HepG2 (cell line): ENCODE measurements around the gene BHLHE23. TPM values are rescaled to one million over a fixed set of nuclear protein-coding genes. Genes with fewer than 3 reads are reported as not detected.

Experiments
- ASH2L ChIP-seq: fragments of 300-600, 200-600 bp; sonication (generic); IDR thresholded peaks from 2 replicates; pipeline ENCODE4 v1.7.0; 2017; ENCODE audit warnings: low read depth, mild to moderate bottlenecking, moderate library complexity, mixed read lengths, low read length; ENCODE audit not compliant: insufficient read length
- ATAD3A ChIP-seq: sonication (generic); formaldehyde crosslinking; IDR thresholded peaks from 2 replicates; pipeline ENCODE4 v1.4.0; 2020; ENCODE audit warnings: missing genetic modification reagents
- CHCHD3 ChIP-seq: sonication (generic); formaldehyde crosslinking; IDR thresholded peaks from 2 replicates; pipeline ENCODE4 v1.8.0; 2022; ENCODE audit warnings: mild to moderate bottlenecking, missing genetic modification reagents, moderate library complexity
- KDM5B ChIP-seq: sonication (generic); formaldehyde crosslinking; IDR thresholded peaks from 2 replicates; pipeline ENCODE4 v1.4.0; 2020; ENCODE audit warnings: missing genetic modification reagents, mild to moderate bottlenecking, borderline replicate concordance
- ONECUT2 ChIP-seq: sonication (generic); formaldehyde crosslinking; IDR thresholded peaks from 2 replicates; pipeline ENCODE4 v1.4.0; 2020; ENCODE audit warnings: missing genetic modification reagents
- PITX1 ChIP-seq: sonication (generic); formaldehyde crosslinking; IDR thresholded peaks from 2 replicates; pipeline ENCODE4 v1.5.1; 2020; ENCODE audit warnings: mild to moderate bottlenecking, missing genetic modification reagents
- POLR2A ChIP-seq, 2 experiments: IDR thresholded peaks; 2 replicates each; pipeline ENCODE4 v1.6.1; 2011; ENCODE audit warnings: low read depth in 2 of 2, low read length in 2 of 2, mild to moderate bottlenecking in 1 of 2, moderate library complexity in 1 of 2; ENCODE audit not compliant: insufficient read depth in 1 of 2
- SALL1 ChIP-seq: sonication (generic); formaldehyde crosslinking; IDR thresholded peaks from 2 replicates; pipeline ENCODE4 v1.8.0; 2022; ENCODE audit warnings: mild to moderate bottlenecking, missing genetic modification reagents
- SP1 ChIP-seq, 2 experiments: fragments of 450-650 bp in 1 of 2; sonication (generic) in 1 of 2; formaldehyde crosslinking in 1 of 2; IDR thresholded peaks; 2 replicates each; pipeline versions ENCODE4 v1.4.0 to v1.6.1; 2016 to 2020; ENCODE audit warnings: missing genetic modification reagents in 1 of 2
- SRF ChIP-seq: IDR thresholded peaks from 2 replicates; pipeline ENCODE4 v1.6.1; 2011; ENCODE audit warnings: mild to moderate bottlenecking, low read depth, low read length, moderate library complexity
- SRSF1 ChIP-seq: fragments of 200-400 bp; formaldehyde crosslinking; optimal IDR thresholded peaks from 2 replicates; pipeline ENCODE3; 2017; ENCODE audit warnings: mild to moderate bottlenecking, low read depth, low read length, moderate library complexity
- ZBTB10 ChIP-seq: sonication (generic); formaldehyde crosslinking; IDR thresholded peaks from 2 replicates; pipeline ENCODE4 v1.4.0; 2020; ENCODE audit warnings: missing genetic modification reagents, borderline replicate concordance
- ZFP36L1 ChIP-seq: sonication (generic); formaldehyde crosslinking; IDR thresholded peaks from 2 replicates; pipeline ENCODE4 v1.8.0; 2022; ENCODE audit warnings: mild to moderate bottlenecking, missing genetic modification reagents, moderate library complexity
- ZNF281 ChIP-seq: sonication (generic); formaldehyde crosslinking; IDR thresholded peaks from 2 replicates; pipeline ENCODE4 v1.4.0; 2020; ENCODE audit warnings: missing genetic modification reagents, borderline replicate concordance
- ZNF432 ChIP-seq: sonication (generic); formaldehyde crosslinking; IDR thresholded peaks from 2 replicates; pipeline ENCODE4 v1.5.0; 2020; ENCODE audit warnings: missing genetic modification reagents, mild to moderate bottlenecking, borderline replicate concordance
- ZNF562 ChIP-seq: sonication (generic); formaldehyde crosslinking; IDR thresholded peaks from 2 replicates; pipeline ENCODE4 v1.8.0; 2022; ENCODE audit warnings: missing genetic modification reagents, borderline replicate concordance
- ZNF724P ChIP-seq: sonication (generic); formaldehyde crosslinking; IDR thresholded peaks from 2 replicates; pipeline ENCODE4 v1.8.0; 2022; ENCODE audit warnings: missing genetic modification reagents, borderline replicate concordance
- ZNF766 ChIP-seq: sonication (generic); formaldehyde crosslinking; IDR thresholded peaks from 2 replicates; pipeline ENCODE4 v1.5.0; 2020; ENCODE audit warnings: missing genetic modification reagents, borderline replicate concordance
- polyA plus RNA-seq, 8 experiments: library from polyadenylated mRNA; depleted of rRNA in 3 of 8; stranded (reverse) in 7 of 8; unstranded in 1 of 8; fragments of >200 nt; fragmentation: Illumina TruSeq in 4 of 8; extraction: Trizol in 4 of 8; gene quantifications; 2 replicates each; pipeline versions ENCODE4 v1.2.1 to v1.2.3, GENCODE V29; 2011 to 2016; ENCODE audit warnings: low read depth in 4 of 8, missing spikeins in 1 of 8, mixed read lengths in 1 of 8; ENCODE audit not compliant: insufficient read depth in 1 of 8
- total RNA-seq, 5 experiments: library from RNA; depleted of rRNA; stranded (reverse); fragments of >200 nt; fragmentation: Illumina TruSeq; extraction: Trizol; gene quantifications; 2 replicates each; pipeline ENCODE4 v1.2.3, GENCODE V29; 2016; ENCODE audit warnings: low read depth in 1 of 5
- TF ChIP-seq, protein P1 (sequence below): IDR thresholded peaks from 2 replicates; pipeline ENCODE4 v1.6.1; 2016
- TF ChIP-seq, protein P2 (sequence below): sonication (generic); formaldehyde crosslinking; conservative IDR thresholded peaks from 2 replicates; pipeline ENCODE4 v1.5.0; 2020; ENCODE audit warnings: missing genetic modification reagents

BHLHE23 gene
- total and polyA plus RNA-seq, 2 of the 13 experiments (the other 11 are each of a cell fraction or from before 2014, with no cell fraction given): not detected

- TF ChIP-seq SRSF1 (no peak), ZNF281 (CRISPR knock-in tag) (peak; percentile 30; the same call in 1 of the 2 replicates), CHCHD3 (CRISPR knock-in tag) (peak; percentile 60; the same call in 1 of the 2 replicates), KDM5B (peak; percentile 49; the same call in 1 of the 2 replicates), ATAD3A (CRISPR knock-in tag) (no peak), POLR2A (IDR thresholded peaks at IDR 0.05; ENCODE audit: insufficient read depth in 1 of 2, low read depth in 2 of 2, low read length in 2 of 2) (no peak), ZNF766 (0 out of 2 replicates have a peak, but pooled peaks have one; percentile 62), ONECUT2 (CRISPR knock-in tag) (peak; percentile 50; the same call in 1 of the 2 replicates), ZNF432 (CRISPR knock-in tag) (no peak), ZFP36L1 (CRISPR knock-in tag) (no peak), ZBTB10 (CRISPR knock-in tag) (peak; percentile 64; the same call in 1 of the 2 replicates), ZNF724P (CRISPR knock-in tag) (no peak), SP1 (IDR thresholded peaks at IDR 0.05) (no peak), SP1 (CRISPR knock-in tag; IDR thresholded peaks at IDR 0.05) (0 out of 2 replicates have a peak, but pooled peaks have one; percentile 6), PITX1 (CRISPR knock-in tag) (peak; percentile 55; the same call in 1 of the 2 replicates), ASH2L (no peak), SALL1 (CRISPR knock-in tag) (peak; percentile 48; the same call in 1 of the 2 replicates), ZNF562 (no peak), SRF (no peak)
- TF ChIP-seq, protein P1, sequence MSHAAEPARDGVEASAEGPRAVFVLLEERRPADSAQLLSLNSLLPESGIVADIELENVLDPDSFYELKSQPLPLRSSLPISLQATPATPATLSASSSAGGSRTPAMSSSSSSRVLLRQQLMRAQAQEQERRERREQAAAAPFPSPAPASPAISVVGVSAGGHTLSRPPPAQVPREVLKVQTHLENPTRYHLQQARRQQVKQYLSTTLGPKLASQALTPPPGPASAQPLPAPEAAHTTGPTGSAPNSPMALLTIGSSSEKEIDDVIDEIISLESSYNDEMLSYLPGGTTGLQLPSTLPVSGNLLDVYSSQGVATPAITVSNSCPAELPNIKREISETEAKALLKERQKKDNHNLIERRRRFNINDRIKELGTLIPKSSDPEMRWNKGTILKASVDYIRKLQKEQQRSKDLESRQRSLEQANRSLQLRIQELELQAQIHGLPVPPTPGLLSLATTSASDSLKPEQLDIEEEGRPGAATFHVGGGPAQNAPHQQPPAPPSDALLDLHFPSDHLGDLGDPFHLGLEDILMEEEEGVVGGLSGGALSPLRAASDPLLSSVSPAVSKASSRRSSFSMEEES: peak; percentile 65; the same call in 1 of the 2 replicates
- TF ChIP-seq, protein P2, sequence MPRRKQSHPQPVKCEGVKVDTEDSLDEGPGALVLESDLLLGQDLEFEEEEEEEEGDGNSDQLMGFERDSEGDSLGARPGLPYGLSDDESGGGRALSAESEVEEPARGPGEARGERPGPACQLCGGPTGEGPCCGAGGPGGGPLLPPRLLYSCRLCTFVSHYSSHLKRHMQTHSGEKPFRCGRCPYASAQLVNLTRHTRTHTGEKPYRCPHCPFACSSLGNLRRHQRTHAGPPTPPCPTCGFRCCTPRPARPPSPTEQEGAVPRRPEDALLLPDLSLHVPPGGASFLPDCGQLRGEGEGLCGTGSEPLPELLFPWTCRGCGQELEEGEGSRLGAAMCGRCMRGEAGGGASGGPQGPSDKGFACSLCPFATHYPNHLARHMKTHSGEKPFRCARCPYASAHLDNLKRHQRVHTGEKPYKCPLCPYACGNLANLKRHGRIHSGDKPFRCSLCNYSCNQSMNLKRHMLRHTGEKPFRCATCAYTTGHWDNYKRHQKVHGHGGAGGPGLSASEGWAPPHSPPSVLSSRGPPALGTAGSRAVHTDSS (CRISPR knock-in tag): no peak
Measured at GRCh38 chr20:63009045-63009961, 2.5 kb upstream of the BHLHE23 start (continued).
